A549 treated with dexamethasone at 1 μM for 4 hours (cell line): Measurements from ENCODE around the gene PTPRA. TPM values are rescaled to one million over a fixed set of nuclear protein-coding genes. Genes with fewer than 3 reads are reported as not detected.

Source experiments
- total RNA-seq: library from RNA; stranded (reverse); fragments of 200-300 nt; extraction: Qiagen RNA extraction; gene quantifications from 5 replicates; pipeline ENCODE4 v1.2.3, GENCODE V29; 2022

Gene PTPRA, protein sequence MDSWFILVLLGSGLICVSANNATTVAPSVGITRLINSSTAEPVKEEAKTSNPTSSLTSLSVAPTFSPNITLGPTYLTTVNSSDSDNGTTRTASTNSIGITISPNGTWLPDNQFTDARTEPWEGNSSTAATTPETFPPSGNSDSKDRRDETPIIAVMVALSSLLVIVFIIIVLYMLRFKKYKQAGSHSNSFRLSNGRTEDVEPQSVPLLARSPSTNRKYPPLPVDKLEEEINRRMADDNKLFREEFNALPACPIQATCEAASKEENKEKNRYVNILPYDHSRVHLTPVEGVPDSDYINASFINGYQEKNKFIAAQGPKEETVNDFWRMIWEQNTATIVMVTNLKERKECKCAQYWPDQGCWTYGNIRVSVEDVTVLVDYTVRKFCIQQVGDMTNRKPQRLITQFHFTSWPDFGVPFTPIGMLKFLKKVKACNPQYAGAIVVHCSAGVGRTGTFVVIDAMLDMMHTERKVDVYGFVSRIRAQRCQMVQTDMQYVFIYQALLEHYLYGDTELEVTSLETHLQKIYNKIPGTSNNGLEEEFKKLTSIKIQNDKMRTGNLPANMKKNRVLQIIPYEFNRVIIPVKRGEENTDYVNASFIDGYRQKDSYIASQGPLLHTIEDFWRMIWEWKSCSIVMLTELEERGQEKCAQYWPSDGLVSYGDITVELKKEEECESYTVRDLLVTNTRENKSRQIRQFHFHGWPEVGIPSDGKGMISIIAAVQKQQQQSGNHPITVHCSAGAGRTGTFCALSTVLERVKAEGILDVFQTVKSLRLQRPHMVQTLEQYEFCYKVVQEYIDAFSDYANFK
- total RNA-seq: 35.3 to 46.4 TPM (median 43.6 TPM) in 5 replicates

DNA sequence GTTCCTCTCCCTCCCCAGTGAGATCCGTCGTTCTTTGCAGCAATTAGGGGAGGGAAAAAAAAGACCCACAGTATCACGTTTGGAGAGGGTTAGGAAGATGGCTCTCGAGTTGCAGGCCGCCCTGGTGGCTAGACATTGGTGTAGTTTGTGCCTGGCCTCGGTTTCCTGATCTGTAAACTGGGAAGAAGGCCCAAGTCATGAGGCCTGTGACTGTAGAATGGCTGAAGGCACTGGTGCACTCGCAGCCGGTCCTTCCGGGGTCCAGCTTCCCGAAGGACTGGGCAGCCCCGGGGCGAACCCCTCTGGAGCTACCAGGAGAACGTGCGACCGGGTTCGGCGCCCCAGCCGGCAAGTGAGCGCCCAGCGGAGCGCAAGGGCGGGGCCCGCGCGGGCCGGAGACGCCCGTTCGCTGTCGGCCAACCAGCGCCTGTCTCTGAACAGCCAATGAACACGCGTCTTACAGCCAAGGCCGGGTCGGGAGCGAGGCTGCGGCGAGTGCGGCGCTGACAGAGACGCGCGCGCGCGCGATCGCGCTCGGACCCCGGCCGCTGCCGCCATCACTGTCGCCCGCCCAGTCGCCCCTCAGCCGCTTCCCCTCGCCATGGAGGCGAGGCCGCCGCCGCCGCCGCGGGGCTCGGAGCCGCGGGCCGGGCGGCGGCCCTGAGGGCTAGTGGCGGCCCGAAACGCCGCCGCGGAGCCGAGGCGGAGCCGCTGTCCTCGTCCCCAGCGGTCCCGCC is at the start of gene PTPRA:
TSS of gene PTPRA (plus strand) at position 472 of the 737 bp plus-strand sequence. CDS start 90,797 bp downstream, outside the sequence.

DNA sequence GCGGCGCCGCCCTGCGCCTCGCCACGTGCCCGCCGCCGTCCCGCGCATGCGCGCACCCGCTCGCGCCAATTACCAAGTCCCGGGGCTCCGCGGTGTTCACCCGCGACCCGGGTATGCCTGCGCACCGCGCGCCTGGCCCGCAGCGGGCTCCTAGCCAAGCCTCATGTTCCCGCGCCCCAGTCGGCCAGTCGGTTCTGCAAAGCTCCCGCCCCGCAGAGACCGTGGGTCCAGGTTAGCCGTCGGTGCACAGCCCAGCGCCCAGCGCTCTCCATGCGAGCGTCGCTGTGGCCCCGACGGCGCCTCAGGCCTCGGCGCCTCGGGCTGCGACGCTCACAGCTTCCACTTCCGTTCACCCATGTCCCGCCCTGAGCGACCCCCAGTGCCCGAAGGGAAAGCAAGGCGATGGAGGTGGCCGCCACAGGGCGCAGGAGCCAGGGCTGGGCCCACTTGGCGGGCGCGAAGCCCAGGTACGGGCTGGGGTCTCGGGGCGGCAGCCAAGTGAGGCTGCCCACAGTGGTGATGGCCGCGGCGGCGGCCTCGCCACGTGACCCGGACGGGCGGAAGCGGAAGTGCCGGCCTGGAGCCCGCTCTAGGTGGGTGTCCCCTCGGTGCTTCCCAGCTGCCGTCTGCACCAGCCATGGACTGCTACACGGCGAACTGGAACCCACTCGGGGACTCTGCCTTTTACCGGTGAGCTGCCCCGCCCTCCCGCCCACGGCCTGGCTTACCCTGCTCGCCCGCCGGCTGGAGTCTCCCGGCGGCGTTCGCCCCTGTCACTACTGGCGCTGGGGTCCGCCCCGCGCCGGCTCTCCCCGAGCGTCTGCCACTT is 32.9 kb upstream of the PTPRA start, which contains the start of the genes PCED1A and VPS16:
TSS of gene PCED1A (minus strand) at position 518 of the 829 bp plus-strand sequence. CDS start 743 bp downstream, outside the sequence.
TSS of gene VPS16 (plus strand) at position 608 of the 829 bp plus-strand sequence. CDS start at position 638, 30 bp downstream.

DNA sequence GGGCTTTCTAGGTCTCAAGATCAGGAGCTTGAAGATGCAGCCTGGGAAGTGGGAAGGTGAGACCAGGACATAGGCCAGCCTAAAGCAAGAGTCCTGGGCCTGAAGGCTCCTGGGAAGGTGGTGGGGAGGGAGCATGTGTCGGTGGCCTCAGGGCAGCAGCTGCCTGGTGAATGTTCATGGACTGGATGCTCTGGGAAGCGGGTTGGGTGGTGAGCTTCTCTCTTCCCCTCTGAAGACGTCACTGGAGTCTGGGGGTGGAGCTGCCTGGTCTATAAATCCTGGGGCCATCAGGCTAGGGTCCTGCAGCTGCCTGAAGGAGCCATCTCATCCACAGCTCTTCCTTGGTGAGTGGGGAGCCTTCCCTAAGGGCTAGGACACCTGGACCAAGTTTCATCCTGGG is 170.0 kb downstream of the PTPRA start, which contains the start of gene GNRH2:
TSS of gene GNRH2 (plus strand) at position 301 of the 400 bp plus-strand sequence. CDS start 793 bp downstream, outside the sequence.

DNA sequence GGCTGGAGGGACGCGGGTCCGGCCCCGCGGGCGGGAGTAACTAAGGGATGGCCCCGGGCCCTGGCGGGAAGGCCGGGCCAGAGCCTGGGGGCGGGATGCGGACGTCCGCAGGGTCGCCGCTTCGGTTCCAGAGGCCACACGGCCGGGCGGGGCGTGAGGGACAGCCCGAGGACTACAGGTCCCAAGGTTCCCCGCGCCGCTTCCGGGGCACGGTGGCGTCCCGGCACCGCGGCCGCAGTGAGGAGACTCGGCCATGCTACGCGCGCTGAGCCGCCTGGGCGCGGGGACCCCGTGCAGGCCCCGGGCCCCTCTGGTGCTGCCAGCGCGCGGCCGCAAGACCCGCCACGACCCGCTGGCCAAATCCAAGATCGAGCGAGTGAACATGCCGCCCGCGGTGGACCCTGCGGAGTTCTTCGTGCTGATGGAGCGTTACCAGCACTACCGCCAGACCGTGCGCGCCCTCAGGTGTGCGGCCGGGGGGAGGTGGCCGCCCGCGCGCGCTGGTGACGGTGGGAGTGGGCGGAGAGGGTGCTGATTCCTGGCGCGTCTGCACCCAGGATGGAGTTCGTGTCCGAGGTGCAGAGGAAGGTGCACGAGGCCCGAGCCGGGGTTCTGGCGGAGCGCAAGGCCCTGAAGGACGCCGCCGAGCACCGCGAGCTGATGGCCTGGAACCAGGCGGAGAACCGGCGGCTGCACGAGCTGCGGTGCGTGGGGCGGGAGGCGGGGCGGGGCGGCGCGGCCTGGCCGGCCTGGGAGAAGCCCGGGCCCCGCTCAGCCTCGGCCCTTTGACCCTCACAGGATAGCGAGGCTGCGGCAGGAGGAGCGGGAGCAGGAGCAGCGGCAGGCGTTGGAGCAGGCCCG is 172.8 kb downstream of the PTPRA start, which contains the start of gene MRPS26:
TSS of gene MRPS26 (plus strand) at position 237 of the 861 bp plus-strand sequence. CDS start at position 254, 17 bp downstream.

DNA sequence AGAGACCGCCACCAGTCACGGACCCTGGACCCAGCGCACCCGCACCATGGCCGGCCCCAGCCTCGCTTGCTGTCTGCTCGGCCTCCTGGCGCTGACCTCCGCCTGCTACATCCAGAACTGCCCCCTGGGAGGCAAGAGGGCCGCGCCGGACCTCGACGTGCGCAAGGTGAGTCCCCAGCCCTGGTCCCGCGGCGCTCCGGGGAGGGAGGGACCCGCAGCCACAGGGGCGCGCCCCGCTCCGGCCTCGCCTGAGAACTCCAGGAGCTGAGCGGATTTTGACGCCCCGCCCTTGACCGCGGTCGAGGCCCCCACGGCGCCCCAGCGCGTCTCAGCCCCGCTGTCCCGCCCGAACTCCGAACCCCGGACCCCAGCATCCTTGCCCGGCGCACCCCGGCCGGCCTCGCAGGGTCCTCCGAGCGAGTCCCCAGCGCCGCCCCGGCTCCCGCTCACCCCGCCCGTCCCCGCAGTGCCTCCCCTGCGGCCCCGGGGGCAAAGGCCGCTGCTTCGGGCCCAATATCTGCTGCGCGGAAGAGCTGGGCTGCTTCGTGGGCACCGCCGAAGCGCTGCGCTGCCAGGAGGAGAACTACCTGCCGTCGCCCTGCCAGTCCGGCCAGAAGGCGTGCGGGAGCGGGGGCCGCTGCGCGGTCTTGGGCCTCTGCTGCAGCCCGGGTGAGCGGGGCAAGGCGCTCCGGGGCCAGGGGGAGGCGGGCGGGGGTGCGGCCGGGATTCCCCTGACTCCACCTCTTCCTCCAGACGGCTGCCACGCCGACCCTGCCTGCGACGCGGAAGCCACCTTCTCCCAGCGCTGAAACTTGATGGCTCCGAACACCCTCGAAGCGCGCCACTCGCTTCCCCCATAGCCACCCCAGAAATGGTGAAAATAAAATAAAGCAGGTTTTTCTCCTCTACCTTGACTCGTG is 198.6 kb downstream of the PTPRA start, which contains the start of gene OXT:
TSS of gene OXT (plus strand) at position 11 of the 920 bp plus-strand sequence. CDS start at position 47, 36 bp downstream.

DNA sequence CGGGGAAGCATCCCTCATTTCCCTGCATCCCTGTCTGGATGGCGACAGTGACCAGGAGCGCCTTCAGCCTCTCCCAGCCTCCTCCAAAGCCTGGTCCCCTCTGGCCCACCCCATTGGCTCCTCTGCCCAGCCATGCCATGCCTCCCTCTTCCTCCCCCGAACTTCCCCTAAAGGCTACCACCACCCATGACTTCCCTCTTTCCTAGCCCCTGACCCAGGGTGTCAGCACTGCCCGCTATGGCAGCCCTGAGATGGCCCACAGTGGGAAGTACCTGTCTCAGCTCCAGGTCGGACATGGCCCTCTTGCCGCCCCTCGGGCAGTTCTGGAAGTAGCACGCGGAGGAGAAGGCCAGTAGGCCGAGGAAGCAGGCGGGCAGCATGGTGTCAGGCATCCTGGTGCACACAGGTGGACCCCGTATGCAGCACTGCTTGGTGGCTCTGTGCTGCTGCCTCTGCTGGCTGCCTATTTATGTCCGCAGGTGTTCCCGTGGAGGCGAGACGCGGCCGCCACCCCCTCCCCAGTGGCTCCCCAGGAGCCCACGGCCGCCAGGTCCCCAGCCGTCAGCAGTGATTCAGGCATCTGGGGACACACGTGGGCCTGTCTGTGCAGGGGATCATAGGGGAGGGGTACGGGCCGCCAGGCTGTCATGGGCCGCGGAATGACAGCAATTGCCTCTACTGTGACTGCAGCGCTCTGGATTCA is 211.2 kb downstream of the PTPRA start, which contains the start of gene AVP:
TSS of gene AVP (minus strand) at position 442 of the 703 bp plus-strand sequence. CDS start at position 392, 50 bp downstream.

Other genes starting within 250 kb of the PTPRA start
- 545 to 622 TPM (median 573 TPM) in 5 replicates for gene NOP56, start 220.8 kb upstream of the PTPRA start, total RNA-seq
- gene IDH3B, start 209.3 kb upstream of the PTPRA start, total RNA-seq: 121 to 137 TPM (median 133 TPM) in 5 replicates
- gene EBF4, start 180.7 kb upstream of the PTPRA start, total RNA-seq: 2.0 to 3.0 TPM (median 2.3 TPM) in 5 replicates
- gene CPXM1, start 72.9 kb upstream of the PTPRA start, total RNA-seq: 0.04 TPM in 2 of 5 replicates, not detected in the others
- 0.33 to 0.43 TPM (median 0.39 TPM) in 3 of 5 replicates, not detected in the others for gene C20orf141, start 58.5 kb upstream of the PTPRA start, total RNA-seq
- not detected in 5 replicates for gene TMEM239, start 57.1 kb upstream of the PTPRA start, total RNA-seq
- gene PCED1A, start 32.8 kb upstream of the PTPRA start, total RNA-seq: 16.9 to 28.7 TPM (median 26.2 TPM) in 5 replicates
- 21.4 to 33.9 TPM (median 31.3 TPM) in 5 replicates for gene VPS16, start 32.7 kb upstream of the PTPRA start, total RNA-seq
- gene GNRH2, start 170.1 kb downstream of the PTPRA start, total RNA-seq: 0.25 to 0.26 TPM in 2 of 5 replicates, not detected in the others
- 114 to 149 TPM (median 143 TPM) in 5 replicates for gene MRPS26, start 172.6 kb downstream of the PTPRA start, total RNA-seq
- gene OXT, start 198.1 kb downstream of the PTPRA start, total RNA-seq: not detected in 5 replicates
- not detected in 5 replicates for gene AVP, start 211.2 kb downstream of the PTPRA start, total RNA-seq